Fibroblast of peridontal ligament (primary cell): ENCODE results near the gene RNASE7.
A peak's percentile ranks its signal among the peaks of the same experiment; 100 is the strongest.
"Not testable (repeated sequence)": the region's sequence is repeated elsewhere in the genome, so short reads cannot be mapped to it uniquely, and the experiment has no call there.

Experiments used
- DNase-seq: peaks from one replicate; pipeline ENCODE4 v3.0.0-alpha.2; 2010; ENCODE audit errors: extremely low read depth

The RNASE7 gene

DNA sequence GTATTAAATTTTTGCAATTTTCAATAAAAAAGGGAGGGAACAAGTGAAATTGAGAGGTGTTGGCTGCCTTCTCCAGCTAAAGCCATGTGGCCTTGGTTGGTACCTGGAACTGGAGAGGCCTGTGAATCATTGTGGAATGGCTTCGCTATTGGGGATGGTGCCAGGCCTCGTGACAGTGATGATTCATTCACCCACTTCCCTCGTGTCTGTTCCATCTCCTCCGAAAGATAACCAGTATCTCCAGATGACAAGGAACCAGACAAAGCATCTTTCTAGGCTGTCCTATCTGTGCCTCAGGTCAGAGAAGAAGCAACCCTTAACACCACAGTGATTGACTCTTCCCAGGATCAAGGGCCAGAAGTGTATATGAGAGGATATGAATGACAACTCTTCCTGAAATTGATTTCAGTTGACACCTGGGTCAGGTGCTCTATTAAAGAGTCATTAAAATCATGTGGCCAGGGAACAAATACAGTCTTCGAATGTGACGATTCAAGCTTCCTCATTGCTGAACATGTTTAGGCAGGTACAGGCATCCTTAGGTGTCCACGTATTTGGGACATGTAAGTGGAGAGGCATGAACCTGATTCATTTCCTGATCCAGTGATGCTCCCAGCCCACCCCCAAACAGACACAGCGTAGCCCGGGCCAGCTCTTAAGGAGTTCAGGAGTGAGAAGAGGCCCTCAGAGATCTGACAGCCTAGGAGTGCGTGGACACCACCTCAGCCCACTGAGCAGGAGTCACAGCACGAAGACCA lies at the start of gene RNASE7:
RNASE7 (plus strand) TSS at position 687 of the 758 bp plus-strand sequence. CDS start 631 bp downstream, outside the sequence.
- peak; percentile 41 for DNase-seq

DNA sequence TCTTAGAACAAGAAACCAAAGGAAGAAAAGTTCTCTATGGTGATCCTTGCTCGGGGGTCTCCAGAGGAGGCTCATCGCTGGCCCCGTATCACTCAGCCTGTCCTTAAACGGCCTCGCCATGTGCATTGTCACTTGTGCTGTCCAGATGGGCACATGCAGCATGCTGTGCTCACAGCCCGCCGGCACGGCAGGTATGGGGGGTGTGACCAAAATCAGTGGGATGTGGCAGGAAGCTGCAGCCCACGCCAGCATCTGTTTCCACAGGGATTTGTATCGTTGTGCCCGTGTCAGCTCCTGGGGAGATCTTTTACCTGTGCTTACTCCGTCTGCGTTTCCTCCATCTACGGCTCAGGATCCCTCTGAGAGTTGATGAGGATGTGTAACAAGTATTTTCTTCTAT lies 45.6 kb upstream of the RNASE7 start:
- DNase-seq = no peak

DNA sequence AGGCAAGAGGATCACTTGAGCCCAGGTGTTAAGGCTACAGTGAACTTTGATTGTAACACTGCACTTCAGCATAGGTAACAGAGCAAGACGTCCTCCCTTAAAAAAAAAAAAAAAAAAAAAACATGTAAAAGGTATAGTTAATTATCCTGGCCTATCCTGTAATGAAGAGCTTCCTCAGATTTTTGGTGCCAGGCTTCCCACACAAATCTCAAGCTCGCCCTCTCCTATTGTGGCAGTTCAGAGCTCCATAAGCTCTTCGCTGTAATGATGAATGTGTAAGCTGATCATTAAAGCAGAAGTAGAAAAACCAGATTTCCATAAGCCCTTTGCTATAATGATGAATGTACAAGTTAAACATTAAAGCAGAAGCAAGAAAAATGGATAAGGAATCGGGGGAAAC lies 45.0 kb upstream of the RNASE7 start:
- DNase-seq = no peak

- DNase-seq = no peak
These were observed 44.6 kb upstream of the RNASE7 start for GRCh38 chr14:20997564-20997963.

DNA sequence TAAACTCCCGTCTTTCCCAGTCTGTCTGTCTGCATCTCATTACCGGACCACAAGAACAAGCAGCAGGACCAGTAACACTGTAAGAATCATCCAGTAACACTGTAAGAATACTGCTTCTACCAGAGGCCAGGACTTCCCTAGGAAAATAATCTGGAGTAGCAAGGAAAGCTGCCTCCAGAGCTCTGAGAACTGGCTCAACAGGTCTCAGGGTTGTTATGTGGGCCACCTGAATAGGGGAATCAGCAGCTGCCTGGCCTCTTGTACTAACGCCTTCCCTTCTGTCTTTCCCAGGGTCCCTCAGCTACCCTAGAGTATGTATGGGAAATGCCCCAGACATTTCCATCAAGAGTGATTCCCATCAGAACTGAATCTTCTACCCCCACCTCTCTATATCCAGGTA lies 44.0 kb upstream of the RNASE7 start:
- DNase-seq = peak; percentile 26

DNA sequence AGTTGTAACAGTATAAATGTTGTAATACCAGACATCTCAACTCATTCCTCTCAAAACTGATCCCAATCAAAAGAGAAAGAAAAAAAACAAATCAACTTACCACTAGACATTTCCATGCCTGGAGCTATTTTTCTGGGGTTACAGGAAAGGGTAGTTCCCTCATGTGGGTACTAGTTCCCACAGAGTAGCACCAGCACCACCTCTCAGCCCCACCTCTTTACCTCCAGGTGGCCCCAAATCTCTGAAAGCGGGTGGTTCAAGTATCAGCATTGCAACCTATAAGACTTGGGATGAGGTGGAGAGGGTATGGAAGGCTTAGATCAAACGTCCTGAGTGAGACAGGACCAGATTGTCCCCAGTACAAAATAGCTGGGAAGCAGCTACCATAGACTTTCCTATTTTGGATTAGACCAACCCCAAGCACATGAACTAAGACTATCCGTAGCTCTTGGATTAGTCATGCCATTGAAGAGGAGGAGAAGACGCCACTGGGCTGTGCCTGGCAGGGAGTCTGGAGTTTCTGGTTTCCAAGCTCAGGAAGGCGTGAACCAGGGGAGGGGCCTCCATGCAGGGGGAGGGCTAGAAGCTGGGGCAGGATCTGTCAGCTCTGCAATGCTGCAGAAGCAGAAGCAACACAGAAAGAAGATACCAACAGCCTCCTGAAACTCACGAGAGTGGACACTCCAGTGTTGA lies 43.3 kb upstream of the RNASE7 start, which contains the start of gene SLC39A2:
SLC39A2 (plus strand) TSS at position 620 of the 693 bp plus-strand sequence. CDS start 154 bp downstream, outside the sequence.
- DNase-seq = peak; percentile 83

DNA sequence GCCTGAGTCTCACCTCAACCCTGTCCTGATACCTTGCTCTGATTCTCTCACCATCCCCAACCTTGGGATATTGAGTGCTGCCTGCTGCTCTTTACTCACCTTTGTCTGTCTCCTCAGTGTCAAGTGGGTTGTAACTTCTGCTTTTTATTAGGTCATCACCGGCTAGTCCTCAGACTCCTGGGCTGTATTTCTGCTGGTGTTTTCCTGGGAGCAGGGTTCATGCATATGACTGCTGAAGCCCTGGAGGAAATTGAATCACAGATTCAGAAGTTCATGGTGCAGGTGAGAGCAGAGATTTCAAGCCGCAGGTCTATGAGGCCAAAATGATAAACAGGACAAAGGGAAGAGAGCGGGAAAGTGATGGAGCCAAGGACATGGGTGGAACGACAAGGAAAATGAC lies 42.6 kb upstream of the RNASE7 start:
- no peak for DNase-seq

- DNase-seq = no peak
These were observed 40.9 kb upstream of the RNASE7 start for GRCh38 chr14:21001218-21001617.

DNA sequence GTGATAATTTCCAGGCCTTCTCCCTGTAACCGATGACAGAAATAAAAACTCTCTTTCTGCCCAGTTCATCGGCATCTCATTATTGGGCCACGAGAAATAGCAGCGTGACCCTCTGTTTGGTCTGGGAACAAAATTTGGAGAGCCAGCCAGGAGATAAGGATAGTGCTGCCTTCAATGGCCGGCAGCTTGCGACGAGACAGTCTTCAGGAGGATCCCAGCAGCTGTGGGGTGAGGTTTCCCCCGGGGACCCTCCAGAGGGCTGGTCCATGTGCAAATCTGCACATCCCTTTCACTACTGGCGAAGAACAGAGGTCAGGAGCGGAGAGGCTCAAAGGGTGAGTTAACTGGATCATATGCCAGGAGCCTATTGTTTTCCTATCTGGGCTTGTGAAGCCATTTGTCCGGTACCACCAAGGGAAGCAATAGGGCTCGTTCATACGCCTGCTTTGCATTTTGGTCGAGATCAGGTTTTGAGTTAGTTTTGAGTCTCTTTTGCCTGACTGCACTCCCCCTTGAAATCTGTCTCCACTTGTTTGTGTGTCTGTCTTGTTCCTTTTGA lies 38.3 kb upstream of the RNASE7 start:
- no peak for DNase-seq

DNA sequence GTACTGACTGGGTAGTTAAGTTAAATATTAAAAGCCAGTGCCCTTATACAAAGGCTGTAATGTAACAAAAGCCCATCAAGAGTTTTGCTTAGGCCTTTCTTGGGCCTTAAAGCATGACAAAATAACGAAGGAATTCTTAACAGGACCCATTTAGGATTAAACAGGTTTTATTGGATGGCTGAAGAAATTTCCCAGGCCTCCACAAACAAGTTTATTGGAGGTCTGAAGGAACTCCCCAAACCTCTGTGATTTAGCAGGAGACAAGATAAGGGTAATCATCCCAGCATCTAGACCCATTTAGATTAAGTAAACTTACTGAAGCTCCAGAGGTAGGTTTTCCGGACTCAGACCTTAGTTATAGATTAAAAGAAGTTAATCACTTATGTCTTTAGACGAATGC lies 32.4 kb upstream of the RNASE7 start:
- DNase-seq = not testable (repeated sequence)

DNA sequence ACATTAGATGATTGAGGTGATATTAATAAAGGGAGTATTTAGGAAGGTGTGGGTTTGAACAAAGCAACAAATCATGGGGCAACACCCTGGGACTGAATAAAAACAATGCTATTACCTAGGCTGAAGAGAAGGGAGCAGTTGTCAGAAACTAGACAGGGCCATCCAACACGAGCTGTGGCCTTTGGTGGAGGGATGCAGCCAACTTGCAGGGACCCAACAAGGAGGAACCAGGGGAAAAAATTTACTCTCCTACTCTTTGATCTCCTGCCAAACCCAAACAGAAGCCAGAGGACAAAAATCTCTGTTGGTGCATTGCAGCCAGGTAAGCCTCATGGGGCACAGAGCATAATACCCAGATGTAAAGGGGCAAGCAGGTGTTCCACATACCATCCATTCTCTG lies 31.0 kb upstream of the RNASE7 start:
- no peak for DNase-seq

- DNase-seq = peak; percentile 92
These were observed 27.4 kb upstream of the RNASE7 start for GRCh38 chr14:21014761-21015190.

DNA sequence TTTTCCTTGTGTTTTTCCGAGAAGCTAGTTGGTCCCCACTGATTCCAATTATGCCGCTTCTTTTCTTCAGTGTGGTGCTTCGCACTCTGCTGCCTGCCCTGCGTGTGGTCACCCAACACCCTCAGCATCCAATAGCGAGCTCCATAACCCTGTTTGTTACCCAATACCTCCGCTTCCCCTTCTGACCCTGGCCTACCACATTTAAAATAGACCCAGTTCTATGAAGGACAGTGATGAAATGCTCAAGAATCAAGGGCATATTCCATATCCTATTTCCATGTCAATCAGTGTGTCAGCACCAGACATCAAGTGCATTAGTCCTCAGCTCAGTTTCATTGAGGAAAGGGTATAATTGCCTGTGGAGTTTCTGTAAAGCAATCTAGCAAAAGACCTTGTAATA lies 26.9 kb upstream of the RNASE7 start:
- DNase-seq = no peak

DNA sequence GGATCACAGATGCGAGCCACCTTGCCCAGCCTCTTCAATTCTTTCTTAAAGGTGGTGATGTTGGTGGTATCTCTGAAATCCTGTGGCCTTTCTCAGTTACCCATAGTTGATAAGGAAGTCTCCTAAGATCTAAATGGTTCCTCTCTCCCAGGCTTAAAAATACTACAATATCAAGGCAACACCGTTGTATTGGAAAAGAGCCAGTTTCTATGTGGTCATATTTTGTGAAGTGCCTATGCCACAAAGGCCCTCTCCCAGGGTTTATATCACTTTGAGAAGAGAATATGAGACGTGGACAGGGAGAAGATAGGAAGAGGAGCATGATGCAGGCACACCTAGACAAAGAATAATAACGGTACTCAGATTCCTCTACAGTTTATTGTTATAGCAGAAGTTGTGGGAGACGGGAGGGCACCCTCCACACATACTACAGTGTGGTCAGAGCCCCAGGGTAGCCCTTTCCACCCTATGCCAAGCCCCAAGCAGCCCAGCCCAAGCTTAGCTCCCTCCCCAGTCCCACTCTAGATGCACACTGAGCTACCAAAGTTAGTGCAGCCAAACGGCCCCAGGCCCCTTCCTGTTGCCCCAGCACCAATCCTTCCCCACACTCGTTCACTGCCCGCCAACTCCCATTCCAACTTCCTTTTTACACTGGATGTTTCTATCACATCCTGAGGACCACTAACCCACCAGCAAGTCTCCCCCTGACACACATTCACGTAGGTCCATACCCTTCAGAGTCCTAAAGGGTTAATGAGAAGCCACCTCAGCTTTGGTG lies 25.6 kb upstream of the RNASE7 start:
- DNase-seq = no peak

GRCh38 chr14:21017528-21018245 lies 24.5 kb upstream of the RNASE7 start:
- DNase-seq = no peak

DNA sequence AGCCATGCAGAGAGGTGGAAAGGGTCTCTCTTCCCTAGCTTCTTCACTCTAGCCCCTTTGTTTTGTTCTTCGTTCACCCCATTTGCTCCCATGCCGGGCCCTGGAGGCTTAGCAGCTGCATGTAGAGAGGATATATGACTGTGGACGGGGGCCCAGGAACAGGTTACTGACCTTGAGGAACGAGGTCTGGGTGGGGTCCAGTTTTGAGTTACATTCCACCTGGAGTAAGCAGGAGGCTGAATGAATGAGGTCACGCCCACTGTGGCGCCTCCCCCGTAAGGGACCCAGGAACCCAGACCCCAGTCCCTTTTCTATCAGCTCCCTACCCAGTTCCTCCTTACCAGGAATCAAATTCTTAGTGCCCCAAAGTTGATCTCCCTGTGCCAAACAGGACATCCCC lies 23.9 kb upstream of the RNASE7 start:
- no peak for DNase-seq

DNA sequence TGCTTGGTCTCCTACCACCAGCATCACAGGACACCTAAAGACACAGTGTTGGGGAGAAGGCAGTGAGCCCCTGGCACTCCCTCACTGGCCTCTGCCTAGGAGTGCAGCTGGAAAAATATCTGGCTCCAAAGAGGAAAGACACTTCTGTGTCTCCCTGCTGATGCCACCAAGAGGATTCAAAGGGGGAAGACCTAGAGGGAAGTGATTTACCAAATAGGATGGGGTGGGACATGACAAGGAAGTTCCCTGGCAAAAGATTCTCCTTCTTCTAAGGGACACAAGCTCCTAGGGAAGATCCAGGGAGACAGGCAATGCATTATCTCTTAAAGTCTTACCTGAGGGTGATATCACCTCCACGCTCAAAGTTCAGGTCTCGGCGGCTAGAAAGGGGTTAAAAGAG lies 23.4 kb upstream of the RNASE7 start:
- no peak for DNase-seq

DNA sequence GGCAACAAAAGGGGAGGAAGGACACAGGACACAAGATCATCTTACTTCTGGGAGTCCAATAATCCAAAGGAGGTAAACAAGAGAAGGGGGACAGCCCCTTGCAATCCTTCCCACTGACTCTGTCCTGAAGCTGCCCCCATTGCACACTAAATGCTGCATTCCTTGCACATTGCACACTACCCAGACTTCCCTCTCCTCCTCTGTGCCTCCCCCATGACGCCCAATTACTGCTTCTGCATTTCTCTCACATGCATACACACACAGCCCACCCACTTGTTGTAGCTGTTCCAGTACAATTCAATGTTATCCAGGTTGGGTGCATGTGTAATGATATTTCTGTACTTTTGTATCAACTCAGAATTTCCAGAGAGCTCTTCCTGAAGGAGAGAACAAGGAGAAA lies 22.8 kb upstream of the RNASE7 start:
- DNase-seq = no peak

- no peak for DNase-seq
These were observed 21.1 kb upstream of the RNASE7 start for GRCh38 chr14:21020977-21021545.

DNA sequence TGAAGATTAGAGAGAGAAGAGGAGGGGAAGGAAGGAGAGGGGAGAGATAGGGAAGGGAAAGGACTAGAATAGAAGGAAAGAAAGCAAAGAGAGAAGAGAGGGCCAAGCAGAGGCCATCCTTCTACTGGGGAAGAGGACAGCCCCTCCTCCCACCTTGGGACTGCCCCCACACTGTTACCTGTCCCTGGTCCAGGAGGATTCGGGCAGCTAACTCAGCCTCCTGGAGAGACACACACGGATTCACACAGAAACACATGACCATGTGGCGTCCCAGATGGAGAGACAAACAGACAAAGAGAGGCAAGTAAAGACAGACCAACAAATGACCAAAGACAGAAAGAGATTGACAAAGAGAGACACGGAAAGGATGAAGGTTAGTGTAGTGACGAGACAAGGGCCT lies 19.5 kb upstream of the RNASE7 start:
- no peak for DNase-seq

- DNase-seq = no peak
These were observed 19.0 kb upstream of the RNASE7 start for GRCh38 chr14:21023174-21023573.
